ES-I3 (cell line): Measurements from ENCODE around the gene NSG1.

Experiments used
- H3K36me3 ChIP-seq: 2 replicates; pipeline ENCODE4 v1.6.1; 2013; ENCODE audit warnings: mild to moderate bottlenecking, low read length, control low read depth, moderate library complexity; ENCODE audit not compliant: insufficient read depth
- H3K4me1 ChIP-seq: 2 replicates; pipeline ENCODE4 v1.6.1; 2013; ENCODE audit warnings: mild to moderate bottlenecking, control low read depth, low read length; ENCODE audit not compliant: insufficient read depth
- H3K9ac ChIP-seq: 2 replicates; pipeline ENCODE4 v1.6.1; 2013; ENCODE audit warnings: low read depth, mild to moderate bottlenecking, low read length, moderate library complexity
- H3K9me3 ChIP-seq: 2 replicates; pipeline ENCODE4 v1.6.1; 2013; ENCODE audit warnings: mild to moderate bottlenecking, low read length, moderate library complexity; ENCODE audit not compliant: control insufficient read depth, insufficient read depth

Gene NSG1

DNA sequence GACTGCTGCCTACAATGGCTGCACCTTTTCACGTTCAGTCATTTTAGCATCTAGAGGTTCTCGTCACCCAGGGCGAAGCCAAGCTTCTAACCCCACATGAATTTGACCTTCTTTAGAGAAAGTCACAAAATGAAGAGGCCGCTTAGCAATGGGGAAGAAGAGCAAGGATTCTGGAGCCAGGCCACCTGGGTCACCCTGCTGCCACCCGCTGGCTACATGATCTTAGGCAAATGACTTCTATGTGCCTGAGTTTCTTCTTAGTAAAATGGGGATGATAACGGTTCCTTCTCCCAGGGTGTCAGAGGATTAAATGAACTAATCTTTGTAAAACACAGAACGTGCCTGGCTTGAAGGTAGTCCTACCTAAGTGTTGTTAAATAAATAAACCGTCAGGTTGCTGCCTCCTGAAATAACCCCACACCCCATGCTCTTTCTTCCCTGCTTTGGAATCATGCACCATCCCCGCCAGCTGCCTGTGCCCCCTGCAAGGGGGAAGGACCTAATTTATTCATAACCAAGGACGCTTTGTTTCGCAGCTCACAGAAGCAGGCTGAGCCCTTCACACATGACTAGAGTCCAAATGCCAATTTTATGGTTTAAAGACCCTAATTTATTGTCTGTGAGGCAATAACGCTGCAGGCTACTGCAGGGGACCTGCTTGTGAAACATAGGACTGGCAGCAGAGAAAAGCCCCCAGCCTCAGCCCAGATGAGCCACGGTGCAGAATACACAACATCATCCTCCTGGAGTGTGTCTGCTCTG is 28.6 kb upstream of the NSG1 start:
- no peak overlapping the region for H3K9ac ChIP-seq
- H3K9me3 ChIP-seq = no peaks in the 10 kb centered on the region
- H3K4me1 ChIP-seq = no peaks in the 10 kb centered on the region
- H3K36me3 ChIP-seq = no peaks in the 10 kb centered on the region

GRCh38 chr4:4361883-4362282 is 25.0 kb upstream of the NSG1 start:
- H3K36me3 ChIP-seq = no peaks in the 10 kb centered on the region
- no peak overlapping the region for H3K9ac ChIP-seq
- no peaks in the 10 kb centered on the region; the same call in none of the 2 replicates for H3K9me3 ChIP-seq
- H3K4me1 ChIP-seq = no peaks in the 10 kb centered on the region

DNA sequence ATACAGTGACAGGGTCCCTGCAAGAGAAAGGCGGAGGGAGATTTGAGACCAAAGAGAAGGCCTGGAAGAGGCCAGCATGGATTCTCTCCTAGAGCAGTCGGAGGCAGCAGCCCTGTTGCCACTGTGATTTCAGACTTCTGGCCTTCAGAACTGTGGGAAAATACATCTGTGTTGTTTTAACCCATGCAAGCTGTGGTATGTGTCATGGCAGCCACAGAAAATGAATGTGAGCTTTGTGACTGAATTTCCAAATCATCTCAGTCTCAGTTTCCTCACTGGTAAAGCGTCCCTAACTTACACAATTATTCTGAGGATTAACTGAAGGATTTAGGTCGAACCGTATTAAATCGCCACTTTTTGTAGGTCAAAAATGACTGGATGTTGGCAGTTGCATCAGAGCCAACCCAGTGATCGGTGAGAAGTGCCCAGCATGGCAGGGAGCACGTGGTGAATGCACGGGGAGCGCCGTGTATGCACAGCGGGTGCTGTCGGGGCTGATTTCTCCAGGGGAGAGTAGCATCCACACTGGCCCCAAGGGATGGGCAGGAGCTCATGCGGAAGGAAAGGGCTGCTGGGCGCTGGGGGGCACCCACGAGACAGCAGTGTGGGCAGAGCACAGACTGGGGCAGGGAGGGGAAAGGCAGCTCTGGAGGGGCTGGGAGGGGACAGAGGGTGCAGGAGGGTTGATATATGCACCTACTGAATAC is 23.8 kb upstream of the NSG1 start:
- no peak overlapping the region for H3K9ac ChIP-seq
- no peaks in the 10 kb centered on the region for H3K36me3 ChIP-seq
- no peaks in the 10 kb centered on the region for H3K4me1 ChIP-seq
- no peaks in the 10 kb centered on the region; the same call in none of the 2 replicates for H3K9me3 ChIP-seq

GRCh38 chr4:4364061-4364460 is 22.8 kb upstream of the NSG1 start:
- H3K9ac ChIP-seq = no peak overlapping the region

GRCh38 chr4:4364486-4365208 is 22.3 kb upstream of the NSG1 start:
- no peaks in the 10 kb centered on the region for H3K4me1 ChIP-seq
- no peak overlapping the region for H3K9ac ChIP-seq
- H3K9me3 ChIP-seq = no peaks in the 10 kb centered on the region; the same call in none of the 2 replicates
- no peaks in the 10 kb centered on the region for H3K36me3 ChIP-seq

More at GRCh38 chr4:4364061-4364460, 22.8 kb upstream of the NSG1 start:
- Histone ChIP-seq H3K4me1 (no peaks in the 10 kb centered on the region), H3K36me3 (no peaks in the 10 kb centered on the region), H3K9me3 (no peaks in the 10 kb centered on the region; the same call in none of the 2 replicates)

DNA sequence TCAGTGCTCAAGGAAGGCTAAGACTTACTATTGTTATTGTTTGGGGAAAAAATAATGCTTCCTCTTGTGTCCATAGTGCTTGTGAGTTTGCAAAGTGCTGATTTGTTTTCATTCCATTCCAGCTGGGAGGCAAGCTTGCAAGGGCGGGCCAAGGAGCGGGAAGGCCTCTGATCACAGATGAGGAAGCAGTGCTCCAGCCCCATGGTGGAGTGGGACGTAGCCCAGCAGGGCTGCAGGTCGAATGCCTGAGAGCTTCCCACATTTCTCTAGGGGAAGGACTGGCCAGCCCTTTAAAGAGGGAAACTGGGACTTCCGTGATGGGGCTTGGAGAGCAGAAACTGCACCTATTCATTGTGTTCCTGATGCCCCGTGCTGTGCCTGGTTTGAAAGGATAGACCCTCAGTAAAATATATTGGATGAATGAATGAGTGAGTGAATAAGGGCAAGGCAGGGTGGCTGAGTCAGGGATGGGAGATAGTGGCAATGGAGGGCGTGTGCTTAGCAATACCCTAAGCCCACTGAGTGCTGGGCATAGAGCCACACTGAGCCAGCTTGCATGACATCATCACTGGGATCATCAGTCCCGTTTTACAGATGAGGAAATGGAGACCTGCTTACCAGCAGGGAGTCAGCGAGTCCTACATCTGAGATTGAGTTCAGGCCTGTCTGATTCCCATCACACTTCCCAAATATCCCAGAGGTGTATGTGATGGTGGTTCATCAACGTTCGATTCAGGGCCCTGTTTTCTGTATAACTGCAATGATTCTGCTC is 17.9 kb upstream of the NSG1 start:
- Histone ChIP-seq H3K9me3 (no peaks in the 10 kb centered on the region; the same call in none of the 2 replicates), H3K36me3 (no peaks in the 10 kb centered on the region), H3K9ac (no peak overlapping the region), H3K4me1 (no peaks in the 10 kb centered on the region)

DNA sequence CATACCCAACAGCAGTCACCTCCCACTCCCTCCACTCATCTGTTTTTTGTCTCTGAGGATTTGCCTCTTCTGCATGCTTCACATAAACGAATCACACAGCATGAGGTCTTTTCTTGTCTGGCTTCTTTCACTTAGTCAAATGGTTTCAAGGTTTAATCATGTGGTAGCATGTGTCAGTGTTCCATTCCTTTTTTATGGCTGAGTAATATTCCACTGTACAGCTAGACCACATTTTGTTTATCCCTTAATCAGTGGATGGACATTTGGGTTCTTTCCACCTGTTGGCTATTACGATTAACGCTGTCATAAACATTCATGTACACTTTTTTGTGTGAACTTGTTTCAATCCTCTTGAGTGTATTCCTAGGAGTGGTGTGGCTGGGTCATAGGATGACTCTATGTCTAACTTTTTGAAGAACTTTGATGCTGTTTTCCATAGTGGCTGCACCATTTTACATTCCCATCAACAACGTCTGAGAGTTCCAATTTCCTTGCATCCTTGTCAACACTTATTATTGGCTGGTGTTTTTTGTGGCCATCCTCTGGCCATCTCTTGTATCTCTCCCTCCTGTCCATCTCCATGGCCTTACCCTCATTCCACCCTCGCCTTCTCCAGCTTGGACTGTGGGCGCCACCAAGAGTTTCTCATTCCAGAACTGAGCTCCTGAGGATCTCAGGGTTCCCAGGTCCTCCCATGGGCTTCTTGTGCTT is 12.4 kb upstream of the NSG1 start:
- H3K9ac ChIP-seq = no peak overlapping the region
- no peaks in the 10 kb centered on the region for H3K9me3 ChIP-seq
- no peaks in the 10 kb centered on the region for H3K36me3 ChIP-seq
- peaks cover under 1% of the 10 kb centered on the region; the same call in 1 of the 2 replicates for H3K4me1 ChIP-seq

DNA sequence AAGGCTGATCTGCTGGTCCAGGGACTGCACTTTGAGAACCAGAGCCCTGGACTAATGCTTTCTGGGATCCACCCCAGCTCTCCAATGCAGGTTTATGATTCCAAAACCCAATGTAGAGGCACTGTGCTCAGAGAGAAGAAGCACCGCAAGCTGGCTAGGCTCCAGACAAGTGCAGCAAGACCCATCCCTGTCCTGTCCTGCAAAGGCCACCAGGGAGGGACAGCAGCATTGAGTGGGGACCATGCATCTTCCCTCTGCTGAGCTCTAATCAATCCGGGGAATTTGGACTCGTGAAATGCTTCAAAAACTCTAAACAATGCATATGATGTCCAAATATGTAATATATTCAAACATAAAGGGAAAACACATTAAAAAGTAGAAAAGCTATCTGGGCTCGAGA is 10.8 kb upstream of the NSG1 start:
- H3K36me3 ChIP-seq = no peaks in the 10 kb centered on the region
- H3K4me1 ChIP-seq = peaks cover 8% of the 10 kb centered on the region; the same call in 1 of the 2 replicates
- no peaks in the 10 kb centered on the region for H3K9me3 ChIP-seq
- no peak overlapping the region for H3K9ac ChIP-seq

DNA sequence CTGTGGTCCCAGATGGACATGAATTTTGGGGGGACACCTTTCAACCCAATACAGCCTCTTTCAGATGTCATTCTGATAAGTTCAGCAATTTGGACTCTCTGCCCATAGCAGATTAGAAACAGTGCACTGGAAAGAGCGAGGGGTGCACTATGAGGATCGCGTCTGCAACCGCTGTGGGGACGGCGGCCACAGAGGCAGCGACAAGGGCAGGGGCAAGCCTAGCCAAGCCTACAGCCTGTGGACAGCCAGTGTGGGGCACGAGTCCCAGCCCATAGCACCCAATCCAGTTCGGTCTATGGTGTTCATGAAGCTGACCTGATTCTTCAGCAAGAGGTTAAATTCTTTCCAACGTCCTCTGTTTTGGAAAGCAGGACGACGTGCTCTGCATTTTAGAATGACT is 9.7 kb upstream of the NSG1 start:
- H3K36me3 ChIP-seq = no peaks in the 10 kb centered on the region
- H3K9ac ChIP-seq = no peak overlapping the region
- H3K4me1 ChIP-seq = peaks cover 8% of the 10 kb centered on the region; the same call in 1 of the 2 replicates
- H3K9me3 ChIP-seq = no peaks in the 10 kb centered on the region

- Histone ChIP-seq H3K36me3 (no peaks in the 10 kb centered on the region), H3K9ac (no peak overlapping the region), H3K9me3 (no peaks in the 10 kb centered on the region), H3K4me1 (peaks cover 8% of the 10 kb centered on the region; the same call in 1 of the 2 replicates)
Observed at GRCh38 chr4:4377732-4378460, 9.0 kb upstream of the NSG1 start.

GRCh38 chr4:4379540-4380087 is 7.3 kb upstream of the NSG1 start:
- H3K9me3 ChIP-seq = no peaks in the 10 kb centered on the region
- no peak overlapping the region for H3K9ac ChIP-seq
- H3K36me3 ChIP-seq = no peaks in the 10 kb centered on the region
- H3K4me1 ChIP-seq = peaks cover 8% of the 10 kb centered on the region; the same call in 1 of the 2 replicates

DNA sequence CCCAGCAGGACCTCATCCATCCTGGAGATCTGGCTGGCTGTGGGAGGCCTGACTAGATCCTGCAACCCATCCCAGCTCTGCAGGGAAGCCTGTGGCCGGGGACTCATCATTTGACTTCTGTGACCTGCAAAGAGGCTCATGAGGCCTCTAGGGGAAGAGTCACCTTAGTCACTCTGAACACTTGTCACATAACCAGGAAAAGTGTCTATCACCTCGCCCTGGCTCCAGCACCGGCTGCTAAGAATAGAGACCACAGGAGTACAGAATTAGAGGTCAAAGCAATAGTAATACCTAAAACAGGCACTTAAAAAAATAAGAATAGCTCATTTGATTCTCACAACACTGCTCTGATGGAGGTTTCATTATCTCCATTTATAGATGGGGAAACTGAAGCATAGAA is 3.8 kb upstream of the NSG1 start:
- Histone ChIP-seq H3K4me1 (peaks cover 8% of the 10 kb centered on the region; the same call in 1 of the 2 replicates), H3K9ac (no peak overlapping the region), H3K9me3 (no peaks in the 10 kb centered on the region), H3K36me3 (no peaks in the 10 kb centered on the region)

DNA sequence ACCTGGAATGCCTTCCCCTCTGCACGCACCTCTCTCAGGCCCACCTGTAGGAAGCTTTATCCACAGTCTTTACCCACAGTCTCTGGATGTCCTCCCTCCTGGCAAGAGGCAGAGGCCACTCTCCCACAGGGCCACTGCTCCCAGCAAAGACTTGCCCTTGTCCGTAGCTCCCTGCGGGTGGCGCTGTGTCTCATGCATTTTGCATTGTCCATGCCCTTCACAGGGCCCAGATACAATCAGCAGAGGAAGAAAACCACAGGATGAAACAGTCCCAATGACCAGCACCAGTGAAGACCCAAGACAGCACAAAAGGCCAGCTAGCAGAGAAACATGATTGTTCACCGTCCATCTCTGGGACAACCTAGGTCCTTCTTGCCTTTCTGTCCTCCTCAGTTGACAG is 2.1 kb upstream of the NSG1 start:
- H3K9ac ChIP-seq = no peak overlapping the region
- no peaks in the 10 kb centered on the region for H3K36me3 ChIP-seq
- H3K4me1 ChIP-seq = peaks cover 4% of the 10 kb centered on the region; the same call in 1 of the 2 replicates
- no peaks in the 10 kb centered on the region for H3K9me3 ChIP-seq
